ENCODE results near the gene ABCC8. TPM values are rescaled to one million over a fixed set of nuclear protein-coding genes. Genes with fewer than 3 reads are reported as not detected.

Gene ABCC8
- polyA plus RNA-seq, 1 of the 3 experiments (the other 2 are of a cell fraction), result 1.1 TPM

DNA sequence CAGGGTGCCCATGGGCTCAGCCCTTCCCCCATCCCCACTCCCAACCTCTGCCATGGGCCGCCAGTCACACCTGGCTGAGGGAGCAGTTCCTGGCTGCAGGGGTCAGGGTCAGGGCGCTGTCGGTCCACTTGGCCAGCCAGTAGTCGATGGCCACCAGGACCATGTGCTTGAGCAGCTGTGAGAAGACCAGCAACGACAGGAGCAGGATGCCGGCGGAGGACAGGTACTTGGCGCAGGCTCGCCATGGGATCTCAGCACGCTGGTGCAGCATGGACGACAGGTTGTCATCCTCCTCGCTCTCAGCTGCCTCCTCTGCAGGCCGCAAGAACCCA is 69.9 kb downstream of the ABCC8 start:
- no CpG with 5 or more reads among the region's 13 CpGs for WGBS (ENCODE audit: low lambda C conversion rate)
- Histone ChIP-seq H3K79me2 (ENCODE audit: insufficient read depth) (no peaks in the 10 kb centered on the region), H3K9ac (no peak overlapping the region), H3K27ac (ENCODE audit: low read depth in 2 of 2, low read length in 1 of 2) (no peak overlapping the region), H3K9me3 (no peaks in the 10 kb centered on the region), H3K4me2 (no peak overlapping the region), H3K9me2 (no peaks in the 10 kb centered on the region), H3K36me3 (replicated peaks in 1 of 2; ENCODE audit: control insufficient read depth in 1 of 2, insufficient read depth in 2 of 2, low read length in 1 of 2) (no peaks in the 10 kb centered on the region), H3K4me3 (ENCODE audit: low read depth in 2 of 2, low read length in 1 of 2) (no peak overlapping the region), H3K27me3 (ENCODE audit: insufficient read depth) (no peaks in the 10 kb centered on the region), H3K4me1 (ENCODE audit: control insufficient read depth in 1 of 2, insufficient read depth in 2 of 2, low read depth in 1 of 2, low read length in 1 of 2) (peaks cover 0 to 16% of the 10 kb centered on the region in 2 experiments; a peak in 1 of 4 replicates), H3F3A (replicated peaks; ENCODE audit: insufficient read depth) (no peaks in the 10 kb centered on the region), H4K20me1 (ENCODE audit: insufficient read depth) (no peaks in the 10 kb centered on the region), H2AFZ (ENCODE audit: low read depth) (no peak overlapping the region)
- ChIA-PET POLR2A (no interaction called here), CTCF (interaction anchor here (0.6 to 4.2 kb wide), 9 partner anchors 10 to 121 kb away, joined by 3 to 13 read pairs (median 7); partner anchors contain the start of gene KCNJ11)
- DNase-seq, result no peak
- TF ChIP-seq, protein P1, sequence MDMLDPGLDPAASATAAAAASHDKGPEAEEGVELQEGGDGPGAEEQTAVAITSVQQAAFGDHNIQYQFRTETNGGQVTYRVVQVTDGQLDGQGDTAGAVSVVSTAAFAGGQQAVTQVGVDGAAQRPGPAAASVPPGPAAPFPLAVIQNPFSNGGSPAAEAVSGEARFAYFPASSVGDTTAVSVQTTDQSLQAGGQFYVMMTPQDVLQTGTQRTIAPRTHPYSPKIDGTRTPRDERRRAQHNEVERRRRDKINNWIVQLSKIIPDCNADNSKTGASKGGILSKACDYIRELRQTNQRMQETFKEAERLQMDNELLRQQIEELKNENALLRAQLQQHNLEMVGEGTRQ (IDR thresholded peaks at IDR 0.05; ENCODE audit: borderline replicate concordance, low read depth, low read length), result no peak
- TF ChIP-seq, protein P2, sequence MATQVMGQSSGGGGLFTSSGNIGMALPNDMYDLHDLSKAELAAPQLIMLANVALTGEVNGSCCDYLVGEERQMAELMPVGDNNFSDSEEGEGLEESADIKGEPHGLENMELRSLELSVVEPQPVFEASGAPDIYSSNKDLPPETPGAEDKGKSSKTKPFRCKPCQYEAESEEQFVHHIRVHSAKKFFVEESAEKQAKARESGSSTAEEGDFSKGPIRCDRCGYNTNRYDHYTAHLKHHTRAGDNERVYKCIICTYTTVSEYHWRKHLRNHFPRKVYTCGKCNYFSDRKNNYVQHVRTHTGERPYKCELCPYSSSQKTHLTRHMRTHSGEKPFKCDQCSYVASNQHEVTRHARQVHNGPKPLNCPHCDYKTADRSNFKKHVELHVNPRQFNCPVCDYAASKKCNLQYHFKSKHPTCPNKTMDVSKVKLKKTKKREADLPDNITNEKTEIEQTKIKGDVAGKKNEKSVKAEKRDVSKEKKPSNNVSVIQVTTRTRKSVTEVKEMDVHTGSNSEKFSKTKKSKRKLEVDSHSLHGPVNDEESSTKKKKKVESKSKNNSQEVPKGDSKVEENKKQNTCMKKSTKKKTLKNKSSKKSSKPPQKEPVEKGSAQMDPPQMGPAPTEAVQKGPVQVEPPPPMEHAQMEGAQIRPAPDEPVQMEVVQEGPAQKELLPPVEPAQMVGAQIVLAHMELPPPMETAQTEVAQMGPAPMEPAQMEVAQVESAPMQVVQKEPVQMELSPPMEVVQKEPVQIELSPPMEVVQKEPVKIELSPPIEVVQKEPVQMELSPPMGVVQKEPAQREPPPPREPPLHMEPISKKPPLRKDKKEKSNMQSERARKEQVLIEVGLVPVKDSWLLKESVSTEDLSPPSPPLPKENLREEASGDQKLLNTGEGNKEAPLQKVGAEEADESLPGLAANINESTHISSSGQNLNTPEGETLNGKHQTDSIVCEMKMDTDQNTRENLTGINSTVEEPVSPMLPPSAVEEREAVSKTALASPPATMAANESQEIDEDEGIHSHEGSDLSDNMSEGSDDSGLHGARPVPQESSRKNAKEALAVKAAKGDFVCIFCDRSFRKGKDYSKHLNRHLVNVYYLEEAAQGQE (IDR thresholded peaks at IDR 0.05; ENCODE audit: low read depth, low read length), result no peak
- TF ChIP-seq TEAD4 (IDR thresholded peaks at IDR 0.05; ENCODE audit: borderline replicate concordance, insufficient read depth) (no peak), MEF2A (IDR thresholded peaks at IDR 0.05; ENCODE audit: borderline replicate concordance, low read depth) (no peak), EZH2phosphoT487 (IDR thresholded peaks at IDR 0.05; ENCODE audit: borderline replicate concordance, low read depth) (no peak), EP300 (IDR thresholded peaks at IDR 0.05; ENCODE audit: borderline replicate concordance in 1 of 2, low read depth in 1 of 2, low read length in 1 of 2) (no peak), FOXJ3 (CRISPR knock-in tag; IDR thresholded peaks at IDR 0.05) (no peak), YY1 (IDR thresholded peaks at IDR 0.05; ENCODE audit: low read depth) (no peak), FOSL2 (IDR thresholded peaks at IDR 0.05; ENCODE audit: borderline replicate concordance, low read depth) (no peak), POLR2AphosphoS5 (IDR thresholded peaks at IDR 0.05; ENCODE audit: low read depth, low read length) (no peak)

DNA sequence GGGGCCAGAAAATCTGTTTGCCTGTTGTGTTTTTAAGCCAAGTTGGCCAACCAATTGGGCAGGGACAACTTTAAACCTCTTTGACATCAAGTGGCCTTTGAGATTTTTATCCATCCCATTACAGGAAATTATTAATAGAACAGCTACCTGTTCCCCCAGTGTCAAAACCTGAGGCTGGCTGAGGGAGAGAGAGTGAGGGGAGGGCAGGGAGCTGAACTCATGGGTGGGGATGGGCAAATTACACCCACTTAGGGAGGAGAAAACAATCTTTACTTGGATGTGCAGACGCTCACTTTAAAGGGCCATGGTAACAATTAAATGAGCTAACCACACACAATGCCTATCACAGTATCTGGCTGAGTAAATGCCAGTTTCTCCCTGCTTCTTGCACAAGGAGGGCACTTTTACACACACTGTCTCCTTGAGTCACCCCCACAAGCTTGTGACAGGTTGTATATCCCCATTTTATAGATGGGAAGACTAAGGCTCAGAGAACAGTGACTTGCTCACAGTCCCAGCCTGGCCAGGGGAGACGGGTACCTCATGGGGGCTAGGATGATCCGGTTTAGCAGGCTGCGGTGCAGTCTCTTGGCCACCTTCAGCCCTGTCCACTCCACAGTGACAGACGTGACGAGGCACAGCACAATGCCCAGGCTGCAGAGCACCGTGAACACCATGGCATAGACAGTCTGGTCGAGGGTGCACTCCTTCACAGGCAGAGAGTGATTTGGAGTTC is 70.4 kb downstream of the ABCC8 start:
- Histone ChIP-seq H3K27me3 (ENCODE audit: insufficient read depth) (no peaks in the 10 kb centered on the region), H4K20me1 (ENCODE audit: insufficient read depth) (no peaks in the 10 kb centered on the region), H2AFZ (ENCODE audit: low read depth) (no peak overlapping the region), H3K4me3 (ENCODE audit: low read depth in 2 of 2, low read length in 1 of 2) (no peak overlapping the region), H3K79me2 (ENCODE audit: insufficient read depth) (no peaks in the 10 kb centered on the region), H3K36me3 (replicated peaks in 1 of 2; ENCODE audit: control insufficient read depth in 1 of 2, insufficient read depth in 2 of 2, low read length in 1 of 2) (no peaks in the 10 kb centered on the region), H3K9me2 (no peaks in the 10 kb centered on the region), H3K27ac (ENCODE audit: low read depth in 2 of 2, low read length in 1 of 2) (peak overlapping the region in 1 of 2 experiments; percentile 43; a peak in 1 of 4 replicates), H3K9me3 (no peaks in the 10 kb centered on the region), H3K4me1 (ENCODE audit: control insufficient read depth in 1 of 2, insufficient read depth in 2 of 2, low read depth in 1 of 2, low read length in 1 of 2) (peaks cover 0 to 16% of the 10 kb centered on the region in 2 experiments; a peak in 1 of 4 replicates), H3K9ac (no peak overlapping the region), H3F3A (replicated peaks; ENCODE audit: insufficient read depth) (no peaks in the 10 kb centered on the region), H3K4me2 (0 out of 2 replicates have a peak overlapping the region, but pooled peaks have one; percentile 31)
- CTCF ChIA-PET, result interaction anchor here (0.6 to 4.2 kb wide), 16 partner anchors 10 to 122 kb away, joined by 3 to 13 read pairs (median 5); partner anchors contain the start of gene KCNJ11
- POLR2A ChIA-PET, result no interaction called here
- TF ChIP-seq RCOR1 (IDR thresholded peaks at IDR 0.05; ENCODE audit: low read length), result no peak
- WGBS (ENCODE audit: low lambda C conversion rate), result 87% methylated on average over 8 of the region's 8 CpGs
- no peak for DNase-seq

Data from SK-N-SH (cell line).